Mesodermal cell (in vitro differentiated cells): Measurements from ENCODE around the gene C12orf76. TPM values are rescaled to one million over a fixed set of nuclear protein-coding genes. Genes with fewer than 3 reads are reported as not detected.
"Not testable (repeated sequence)": the region's sequence is repeated elsewhere in the genome, so short reads cannot be mapped to it uniquely, and the experiment has no call there.

ENCODE experiments used
- H3K27ac ChIP-seq: 2 replicates; pipeline ENCODE4 v1.7.0; 2013; ENCODE audit warnings: mild to moderate bottlenecking, low read depth, low read length, moderate library complexity; ENCODE audit not compliant: severe bottlenecking
- H3K36me3 ChIP-seq: 2 replicates; pipeline ENCODE4 v1.7.1; 2013; ENCODE audit warnings: mild to moderate bottlenecking, low read length, moderate library complexity; ENCODE audit not compliant: control insufficient read depth, insufficient read depth
- H3K4me1 ChIP-seq: one replicate; pipeline ENCODE4 v1.7.1; 2013; ENCODE audit warnings: mild to moderate bottlenecking, low read length; ENCODE audit not compliant: insufficient read depth, control insufficient read depth, poor library complexity, severe bottlenecking
- H3K4me3 ChIP-seq: 2 replicates; pipeline ENCODE4 v1.7.0; 2013; ENCODE audit warnings: low read length, control low read depth, mild to moderate bottlenecking; ENCODE audit not compliant: insufficient read depth, poor library complexity, severe bottlenecking; ENCODE audit errors: extremely low read depth
- H3K9me3 ChIP-seq: 2 replicates; pipeline ENCODE4 v1.7.1; 2013; ENCODE audit warnings: mild to moderate bottlenecking, low read length, moderate library complexity; ENCODE audit not compliant: control insufficient read depth
- WGBS, 2 experiments: methylation state at CpG; one replicate each; pipeline ENCODE4 v1.1.5; 2013; ENCODE audit warnings: missing lambda C conversion rate in 2 of 2; ENCODE audit not compliant: insufficient coverage in 2 of 2; 5-methylcytosine and 5-hydroxymethylcytosine counted together
- polyA plus RNA-seq, 2 experiments: library from polyadenylated mRNA; stranded (reverse); fragments of 50-300 nt; gene quantifications; one replicate each; pipeline ENCODE4 v1.2.3, GENCODE V29; 2013

Gene C12orf76
- 19.7 TPM for polyA plus RNA-seq (2013, experiment 1 of 2)
- 18.1 TPM for polyA plus RNA-seq (2013, experiment 2 of 2)

- Histone ChIP-seq H3K9me3 (no peaks in the 10 kb centered on the region), H3K4me3 (peak within 1 kb of the TSS; percentile 74), H3K36me3 (peaks cover 7% of the 10 kb centered on the region), H3K27ac (peak within 1 kb of the TSS; percentile 72), H3K4me1 (peaks cover 14% of the 10 kb centered on the region)
- WGBS, 2 experiments, result 3 to 8% methylated on average over 33 to 40 of the region's 47 CpGs
Measured at GRCh38 chr12:110048242-110049027, at the start of gene C12orf76. C12orf76 (minus strand) TSS chr12:110048522; CDS start chr12:110048495, 27 bp downstream.

GRCh38 chr12:110093631-110094311 lies 45.4 kb upstream of the C12orf76 start:
- Histone ChIP-seq H3K4me3 (no peak overlapping the region), H3K4me1 (no peaks in the 10 kb centered on the region), H3K36me3 (no peaks in the 10 kb centered on the region), H3K9me3 (no peaks in the 10 kb centered on the region), H3K27ac (no peak overlapping the region)
- WGBS, 2 experiments, result 100% methylated on average over 1 to 2 of the region's 7 CpGs

DNA sequence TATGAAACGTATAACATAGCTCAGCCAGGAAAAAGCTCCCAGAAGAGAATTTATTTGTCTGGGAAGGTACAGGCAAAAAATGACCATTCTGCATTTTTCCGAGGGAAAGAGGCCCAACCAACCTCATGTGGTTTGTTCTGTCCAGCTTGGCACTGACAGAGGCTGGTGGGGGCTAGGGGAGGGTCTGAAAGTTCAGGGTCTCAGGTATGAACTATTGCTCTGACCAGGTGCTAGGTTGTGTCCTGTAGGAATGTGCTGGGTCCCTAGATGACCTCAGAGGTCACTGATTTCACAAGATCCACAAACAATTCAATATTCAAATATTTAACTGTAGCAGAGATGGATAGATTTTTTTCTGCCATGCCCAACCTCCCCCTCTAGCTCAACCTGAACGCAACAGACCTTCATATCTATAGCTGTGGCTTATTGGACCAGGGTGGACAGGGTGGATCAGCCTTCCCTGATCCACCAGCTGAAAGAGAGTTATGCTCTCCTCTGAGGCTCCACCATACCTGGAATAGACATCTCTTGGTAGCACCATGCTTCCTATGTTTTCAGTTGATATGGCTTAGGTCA lies 42.9 kb upstream of the C12orf76 start:
- Histone ChIP-seq H3K9me3 (no peaks in the 10 kb centered on the region), H3K36me3 (no peaks in the 10 kb centered on the region), H3K4me3 (no peak overlapping the region), H3K4me1 (no peaks in the 10 kb centered on the region), H3K27ac (no peak overlapping the region)
- WGBS, 2 experiments, result 94 to 95% methylated on average over 3 of the region's 3 CpGs

GRCh38 chr12:110090266-110091135 lies 42.2 kb upstream of the C12orf76 start:
- H3K36me3 ChIP-seq, result no peaks in the 10 kb centered on the region
- no peaks in the 10 kb centered on the region for H3K9me3 ChIP-seq
- H3K4me3 ChIP-seq, result no peak overlapping the region
- 79 to 84% methylated on average over 8 of the region's 8 CpGs for WGBS, 2 experiments
- H3K27ac ChIP-seq, result no peak overlapping the region
- H3K4me1 ChIP-seq, result no peaks in the 10 kb centered on the region

GRCh38 chr12:110088936-110089335 lies 40.6 kb upstream of the C12orf76 start:
- Histone ChIP-seq H3K9me3 (no peaks in the 10 kb centered on the region), H3K36me3 (no peaks in the 10 kb centered on the region), H3K27ac (no peak overlapping the region), H3K4me1 (no peaks in the 10 kb centered on the region), H3K4me3 (no peak overlapping the region)
- 93 to 99% methylated on average over 5 of the region's 5 CpGs for WGBS, 2 experiments

GRCh38 chr12:110088216-110088615 lies 39.9 kb upstream of the C12orf76 start:
- not testable (repeated sequence) for H3K36me3 ChIP-seq, H3K9me3 ChIP-seq, H3K27ac ChIP-seq, H3K4me1 ChIP-seq, H3K4me3 ChIP-seq
- WGBS, 2 experiments, result 86 to 94% methylated on average over 4 to 5 of the region's 6 CpGs

GRCh38 chr12:110084314-110085015 lies 36.1 kb upstream of the C12orf76 start:
- Histone ChIP-seq H3K27ac (no peak overlapping the region), H3K4me3 (no peak overlapping the region), H3K36me3 (no peaks in the 10 kb centered on the region), H3K9me3 (no peaks in the 10 kb centered on the region), H3K4me1 (no peaks in the 10 kb centered on the region)
- WGBS, 2 experiments, result 100% methylated on average over 1 to 3 of the region's 4 CpGs

GRCh38 chr12:110080410-110080809 lies 32.1 kb upstream of the C12orf76 start:
- no peaks in the 10 kb centered on the region for H3K9me3 ChIP-seq
- WGBS, 2 experiments, result 92 to 95% methylated on average over 4 of the region's 7 CpGs

DNA sequence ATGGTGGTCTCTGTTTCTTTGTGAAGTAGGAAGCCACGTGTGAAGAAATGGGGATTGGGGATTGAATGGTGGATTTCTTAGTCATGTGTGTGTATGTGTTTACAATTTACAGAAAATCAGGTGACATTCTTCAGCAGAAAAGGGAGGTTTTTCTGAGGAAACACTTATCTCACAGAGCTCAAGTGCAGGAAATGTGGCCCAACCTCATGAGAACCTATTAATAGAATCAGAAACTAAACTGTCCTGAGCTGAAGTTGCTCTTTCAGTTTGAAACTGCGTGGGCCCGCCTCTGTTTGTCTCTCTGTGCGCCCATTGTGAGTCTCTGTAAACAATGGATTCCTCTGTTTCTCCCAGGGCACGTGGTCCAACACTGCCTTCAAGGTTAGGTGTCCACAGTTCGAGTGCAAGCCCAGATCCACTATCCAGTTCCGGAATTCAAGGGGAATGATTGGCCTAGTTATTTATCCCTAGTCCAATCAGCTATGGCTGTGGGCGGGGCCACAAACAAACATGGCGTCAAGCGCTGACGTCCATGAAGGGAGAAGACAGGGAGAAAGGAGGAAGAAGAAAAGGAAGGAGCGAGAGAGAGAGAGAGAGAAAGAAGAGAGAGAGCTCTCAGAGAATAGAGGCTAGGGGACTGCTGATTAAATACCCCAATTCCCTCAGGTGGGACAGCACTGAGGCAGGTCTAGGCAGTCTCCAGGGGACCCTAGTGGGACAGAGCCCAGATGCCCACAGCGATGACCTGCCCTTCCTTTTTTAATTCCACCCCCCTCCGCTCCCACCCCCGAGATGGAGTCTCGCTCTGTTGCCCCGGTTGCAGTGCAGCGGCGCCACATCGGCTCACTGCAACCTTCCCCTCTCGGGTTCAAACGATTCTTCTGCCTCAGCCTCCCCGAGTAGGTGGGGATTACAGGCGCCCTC lies 31.4 kb upstream of the C12orf76 start:
- 91 to 95% methylated on average over 22 to 24 of the region's 24 CpGs for WGBS, 2 experiments
- peak overlapping the region; percentile 25 for H3K27ac ChIP-seq

More at GRCh38 chr12:110080410-110080809, 32.1 kb upstream of the C12orf76 start:
- Histone ChIP-seq H3K4me3 (no peak overlapping the region), H3K36me3 (no peaks in the 10 kb centered on the region), H3K27ac (no peak overlapping the region), H3K4me1 (no peaks in the 10 kb centered on the region)

More for the DNA sequence above, 31.4 kb upstream of the C12orf76 start:
- Histone ChIP-seq H3K36me3 (no peaks in the 10 kb centered on the region), H3K4me3 (no peak overlapping the region), H3K9me3 (no peaks in the 10 kb centered on the region), H3K4me1 (no peaks in the 10 kb centered on the region)
